ENCODE results near the gene MRPL55. TPM values are rescaled to one million over a fixed set of nuclear protein-coding genes. Genes with fewer than 3 reads are reported as not detected.

Gene MRPL55
- total and polyA plus RNA-seq, 2 of the 4 experiments (the other 2 are of a cell fraction), result 48.9 to 95.4 TPM

- H3K9me1 ChIP-seq (ENCODE audit: insufficient read depth, low read length), result no peaks in the 10 kb centered on the region; the same call in 1 of the 2 replicates
- no peak overlapping the region for H2AFZ ChIP-seq (replicated peaks; ENCODE audit: low read length, poor library complexity)
- no peak overlapping the region for H3K18ac ChIP-seq (ENCODE audit: low read depth, low read length)
- H4K5ac ChIP-seq (ENCODE audit: low read depth, low read length), result no peak overlapping the region
- no peak overlapping the region for H3K4ac ChIP-seq (ENCODE audit: low read depth, low read length)
- POLR2A ChIA-PET (ENCODE audit: unreplicated experiment), result no interaction called here
- H3K27me3 ChIP-seq (ENCODE audit: control insufficient read depth, insufficient read depth, low read length), result no peaks in the 10 kb centered on the region
- no peak overlapping the region for H2BK120ac ChIP-seq (ENCODE audit: low read depth, low read length)
- H3K9ac ChIP-seq (ENCODE audit: low read depth, low read length), result no peak overlapping the region
- no peaks in the 10 kb centered on the region for H3K9me3 ChIP-seq (ENCODE audit: control insufficient read depth, insufficient read depth, low read length)
- no peak overlapping the region for H2BK5ac ChIP-seq (ENCODE audit: low read depth, low read length, poor library complexity, severe bottlenecking)
- DNase-seq (no peak), ATAC-seq (ENCODE audit: low read depth) (no peak)
- no peak overlapping the region for H2BK15ac ChIP-seq (ENCODE audit: low read depth, low read length)
- H3K4me2 ChIP-seq (ENCODE audit: low read depth, low read length), result no peak overlapping the region
- H3K56ac ChIP-seq (ENCODE audit: extremely low read depth, insufficient read depth, low read length), result no peak overlapping the region
- H4K91ac ChIP-seq (ENCODE audit: insufficient read depth, low read depth, low read length), result no peak overlapping the region
- peaks cover 2% of the 10 kb centered on the region; the same call in 1 of the 2 replicates for H3K36me3 ChIP-seq (ENCODE audit: control insufficient read depth, insufficient read depth, low read length)
- no peak overlapping the region for H2AK5ac ChIP-seq (ENCODE audit: low read depth, low read length)
- no peak overlapping the region for H2AK9ac ChIP-seq (replicated peaks; ENCODE audit: low read depth, low read length, poor library complexity)
- WGBS, 2 experiments (ENCODE audit: extremely low coverage in 2 of 2, insufficient read length in 1 of 2), result 60% methylated on average over 1 of the region's 7 CpGs; no CpG with 5 or more reads in 1 of the 2 experiments
- in situ Hi-C loops (cut with MboI; ENCODE audit: low sequenced_read_pairs), result loop anchor here (10.0 kb wide), 1 partner anchor 315 kb away; no protein-coding TSS in a partner anchor
- H4K20me1 ChIP-seq (ENCODE audit: insufficient read depth, low read length), result peaks cover 32% of the 10 kb centered on the region
- H3K79me1 ChIP-seq (ENCODE audit: low read depth in 1 of 2, low read length in 2 of 2), result peaks cover 3 to 20% of the 10 kb centered on the region in 2 experiments; a peak in 2 of 4 replicates
- no peak overlapping the region for H2BK20ac ChIP-seq (ENCODE audit: low read depth, low read length)
- no peak overlapping the region for H3K23ac ChIP-seq (ENCODE audit: low read depth, low read length)
- no peak overlapping the region for H3K4me3 ChIP-seq (ENCODE audit: insufficient read depth, low read depth, low read length)
- no peak overlapping the region for H3K14ac ChIP-seq (replicated peaks; ENCODE audit: low read depth, low read length)
- BruUV-seq (replicated peaks), result no TSS peak
- CTCF ChIA-PET, result no interaction called here
- no peak overlapping the region for H3K27ac ChIP-seq (ENCODE audit: insufficient read depth, low read length)
- TF ChIP-seq, protein P1, sequence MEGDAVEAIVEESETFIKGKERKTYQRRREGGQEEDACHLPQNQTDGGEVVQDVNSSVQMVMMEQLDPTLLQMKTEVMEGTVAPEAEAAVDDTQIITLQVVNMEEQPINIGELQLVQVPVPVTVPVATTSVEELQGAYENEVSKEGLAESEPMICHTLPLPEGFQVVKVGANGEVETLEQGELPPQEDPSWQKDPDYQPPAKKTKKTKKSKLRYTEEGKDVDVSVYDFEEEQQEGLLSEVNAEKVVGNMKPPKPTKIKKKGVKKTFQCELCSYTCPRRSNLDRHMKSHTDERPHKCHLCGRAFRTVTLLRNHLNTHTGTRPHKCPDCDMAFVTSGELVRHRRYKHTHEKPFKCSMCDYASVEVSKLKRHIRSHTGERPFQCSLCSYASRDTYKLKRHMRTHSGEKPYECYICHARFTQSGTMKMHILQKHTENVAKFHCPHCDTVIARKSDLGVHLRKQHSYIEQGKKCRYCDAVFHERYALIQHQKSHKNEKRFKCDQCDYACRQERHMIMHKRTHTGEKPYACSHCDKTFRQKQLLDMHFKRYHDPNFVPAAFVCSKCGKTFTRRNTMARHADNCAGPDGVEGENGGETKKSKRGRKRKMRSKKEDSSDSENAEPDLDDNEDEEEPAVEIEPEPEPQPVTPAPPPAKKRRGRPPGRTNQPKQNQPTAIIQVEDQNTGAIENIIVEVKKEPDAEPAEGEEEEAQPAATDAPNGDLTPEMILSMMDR (conservative IDR thresholded peaks at IDR 0.05; ENCODE audit: low read depth, low read length), result no peak
- TF ChIP-seq CEBPB (IDR thresholded peaks at IDR 0.05; ENCODE audit: low read depth, low read length) (no peak), POLR2A (IDR thresholded peaks at IDR 0.05; ENCODE audit: low read depth, low read length) (no peak), FOS (IDR thresholded peaks at IDR 0.05; ENCODE audit: low read depth, low read length) (no peak), ELK1 (IDR thresholded peaks at IDR 0.05; ENCODE audit: borderline replicate concordance, low read depth, low read length) (no peak), CHD1 (IDR thresholded peaks at IDR 0.05; ENCODE audit: low read depth, low read length) (no peak), NFE2L2 (IDR thresholded peaks at IDR 0.05; ENCODE audit: low read depth, low read length) (no peak), RCOR1 (IDR thresholded peaks at IDR 0.05; ENCODE audit: insufficient replicate concordance, low read length) (no peak), MXI1 (IDR thresholded peaks at IDR 0.05; ENCODE audit: borderline replicate concordance, low read depth, low read length) (no peak), SMC3 (IDR thresholded peaks at IDR 0.05; ENCODE audit: low read depth, low read length) (no peak), RFX5 (IDR thresholded peaks at IDR 0.05; ENCODE audit: low read depth, low read length) (no peak), RAD21 (IDR thresholded peaks at IDR 0.05; ENCODE audit: low read length) (no peak), MAZ (IDR thresholded peaks at IDR 0.05; ENCODE audit: borderline replicate concordance, low read depth, low read length) (no peak)
- TF ChIP-seq, protein P2, sequence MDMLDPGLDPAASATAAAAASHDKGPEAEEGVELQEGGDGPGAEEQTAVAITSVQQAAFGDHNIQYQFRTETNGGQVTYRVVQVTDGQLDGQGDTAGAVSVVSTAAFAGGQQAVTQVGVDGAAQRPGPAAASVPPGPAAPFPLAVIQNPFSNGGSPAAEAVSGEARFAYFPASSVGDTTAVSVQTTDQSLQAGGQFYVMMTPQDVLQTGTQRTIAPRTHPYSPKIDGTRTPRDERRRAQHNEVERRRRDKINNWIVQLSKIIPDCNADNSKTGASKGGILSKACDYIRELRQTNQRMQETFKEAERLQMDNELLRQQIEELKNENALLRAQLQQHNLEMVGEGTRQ (IDR thresholded peaks at IDR 0.05; ENCODE audit: low read depth, low read length), result no peak
- intact Hi-C loops (cut with micrococcal nuclease), result loop anchor here (5.0 to 10.0 kb wide), 4 partner anchors 82 to 595 kb away; partner anchors contain the start of gene WNT9A
- H3K4me1 ChIP-seq (ENCODE audit: control insufficient read depth, insufficient read depth, low read length), result peaks cover 3% of the 10 kb centered on the region
- dilution Hi-C loops (cut with HindIII; ENCODE audit: low sequenced_read_pairs, unreplicated experiment), result no loop called here
- H4K8ac ChIP-seq (ENCODE audit: low read depth in 2 of 2, low read length in 2 of 2), result no peak overlapping the region
Measured at GRCh38 chr1:228079601-228080263, 29.4 kb downstream of the MRPL55 start.
